Spleen (tissue), 11 donors: Measurements from ENCODE around the gene WFDC5. TPM values are rescaled to one million over a fixed set of nuclear protein-coding genes. Genes with fewer than 3 reads are reported as not detected.
A peak's percentile ranks its signal among the peaks of the same experiment; 100 is the strongest.

ENCODE experiments used
- DNase-seq: peaks from one replicate; pipeline ENCODE4 v3.0.0-alpha.2; 2020
- H3K27ac ChIP-seq, 8 donors: fragments of 200-600 bp; sonication (generic) in 7 of 8; 1 replicate in 4 of 8; 2 replicates in 4 of 8; pipeline versions ENCODE4 v1.5.0 to v1.8.0; 2016 to 2021; ENCODE audit warnings: inconsistent platforms in 4 of 8, mild to moderate bottlenecking in 4 of 8, moderate library complexity in 1 of 8
- H3K27me3 ChIP-seq, 7 donors: fragments of 200-600 bp; sonication (generic) in 6 of 7; replicated peaks in 1 of 7; 1 replicate in 4 of 7; 2 replicates in 3 of 7; pipeline versions ENCODE4 v1.5.0 to v1.8.0; 2016 to 2021; ENCODE audit warnings: inconsistent platforms in 3 of 7, mild to moderate bottlenecking in 1 of 7
- H3K36me3 ChIP-seq, 6 donors: fragments of 200-600 bp; sonication (generic) in 5 of 6; 1 replicate in 4 of 6; 2 replicates in 2 of 6; pipeline versions ENCODE4 v1.5.0 to v1.8.0; 2016 to 2021; ENCODE audit warnings: inconsistent platforms in 2 of 6
- H3K4me1 ChIP-seq, 6 donors: fragments of 200-600 bp; sonication (generic) in 5 of 6; 1 replicate in 3 of 6; 2 replicates in 3 of 6; pipeline versions ENCODE4 v1.5.0 to v1.8.0; 2016 to 2021; ENCODE audit warnings: inconsistent platforms in 3 of 6
- H3K4me3 ChIP-seq, 8 donors: fragments of 200-600 bp; sonication (generic) in 7 of 8; 1 replicate in 4 of 8; 2 replicates in 4 of 8; pipeline versions ENCODE4 v1.5.0 to v1.8.0; 2016 to 2021; ENCODE audit warnings: inconsistent platforms in 4 of 8, mild to moderate bottlenecking in 4 of 8, moderate library complexity in 2 of 8
- H3K9me3 ChIP-seq, 8 donors: fragments of 200-600 bp; sonication (generic) in 7 of 8; 1 replicate in 4 of 8; 2 replicates in 4 of 8; pipeline versions ENCODE4 v1.5.0 to v1.8.0; 2016 to 2021; ENCODE audit warnings: inconsistent platforms in 4 of 8
- POLR2A ChIP-seq, 3 donors: fragments of 450-650 bp; IDR thresholded peaks; one replicate each; pipeline ENCODE4 v1.5.1; 2017; ENCODE audit warnings: antibody characterized with exemption in 3 of 3, mild to moderate bottlenecking in 1 of 3
- POLR2AphosphoS5 ChIP-seq, 3 donors: sonication (generic); formaldehyde crosslinking; IDR thresholded peaks; one replicate each; pipeline ENCODE4 v1.5.1; 2017; ENCODE audit warnings: antibody characterized with exemption in 3 of 3
- WGBS, 5 donors: extraction: QIAGEN DNeasy Blood & Tissue Kit in 3 of 5; methylation state at CpG; one replicate each; pipeline versions ENCODE4 v1.1.5 to v1.1.7; 2013 to 2018; 5-methylcytosine and 5-hydroxymethylcytosine counted together
- intact Hi-C: fragments of 100-400 bp; cut with DNase I; formaldehyde crosslinking; loops from one replicate; pipeline ENCODE4 v1.15.0; 2023; ENCODE audit warnings: low total_unique reads
- polyA plus RNA-seq, 3 donors: library from polyadenylated mRNA; stranded (reverse); fragments of 200-250 nt; gene quantifications; one replicate each; pipeline ENCODE4 v1.2.1, GENCODE V29; 2013
- total RNA-seq, 7 donors: library from RNA; depleted of rRNA in 3 of 7; stranded (reverse); fragments of >200 nt in 3 of 7; fragmentation: NEBNext Ultra II Directional in 4 of 7; extraction: Animal tissue kit (Norgen Biotek cat#: 25700) in 4 of 7; gene quantifications; one replicate each; pipeline versions ENCODE4 v1.1.0 to v1.2.1, GENCODE V29; 2016 to 2021
- TF ChIP-seq, protein P1 (sequence below), 11 experiments: fragments of 200-600 bp in 7 of 11; fragments of 450-650 bp in 4 of 11; sonication (generic) in 4 of 11; IDR thresholded peaks in 8 of 11; conservative IDR thresholded peaks in 3 of 11; 1 replicate in 7 of 11; 2 replicates in 4 of 11; pipeline versions ENCODE4 v1.4.0 to v1.8.0; 2016 to 2021; ENCODE audit warnings: antibody characterized with exemption in 11 of 11, inconsistent platforms in 4 of 11, mild to moderate bottlenecking in 1 of 11
- donor health status: healthy with polysubstance abuse.
- donor health status: DM: no; HTN: no; CAD: no; lungs with moderate emphysema.
- donor health status: DM: no; HTN: no; CAD: no.
- donor health status: Bipolar disorder and iron deficiency.
- donor health status: healthy.
- donor health status: DM: no; HTN: no; CAD: no.
- donor health status: DM: yes; HTN: yes; CAD: no.

Gene WFDC5
- total and polyA plus RNA-seq, 10 donors = not detected

DNA sequence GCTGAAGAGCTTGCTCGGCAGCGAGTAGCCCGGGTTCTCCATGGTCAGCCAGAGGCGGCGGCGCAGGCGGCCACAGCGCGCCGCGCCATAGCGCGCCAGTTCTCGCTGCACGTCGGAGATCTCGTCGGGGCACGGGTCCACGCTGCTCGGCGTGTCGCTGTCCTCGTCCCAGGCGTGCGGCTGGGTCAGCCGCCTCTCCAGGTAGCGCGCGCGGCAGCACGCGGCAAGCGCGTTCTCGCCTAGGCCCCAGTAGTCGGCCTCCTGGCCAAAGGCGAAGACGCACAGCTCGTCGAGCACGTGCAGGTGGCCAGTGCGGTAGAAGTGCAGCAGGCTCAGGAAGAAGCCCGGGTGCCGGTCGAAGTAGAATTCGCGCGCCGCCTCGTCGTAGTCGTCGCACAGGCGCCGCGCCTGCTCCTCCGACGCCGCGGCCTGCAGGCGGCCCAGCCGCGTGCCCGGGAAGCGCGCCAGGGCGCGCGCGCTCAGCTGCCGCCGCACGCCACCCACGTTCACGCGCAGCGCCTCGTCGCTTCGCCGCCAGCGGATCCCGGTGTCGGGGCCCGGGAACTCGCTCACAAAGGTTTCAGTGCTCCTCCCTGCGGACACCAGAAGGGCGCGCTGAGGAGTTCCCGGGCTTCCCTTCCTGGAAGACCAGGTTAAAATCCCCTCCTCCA, 16.7 kb downstream of the WFDC5 start:
- Histone ChIP-seq H3K36me3 (peaks cover 0 to 5% (median 0%) of the 10 kb centered on the region in 6 donors), H3K9me3 (no peaks in the 10 kb centered on the region), H3K27me3 (peaks cover 4 to 72% (median 54%) of the 10 kb centered on the region in 7 donors), H3K4me3 (peak overlapping the region; percentile 4 to 63 (median 32)), H3K27ac (no peak overlapping the region), H3K4me1 (peaks cover 10 to 40% (median 23%) of the 10 kb centered on the region in 6 donors)
- intact Hi-C loops = no loop called here
- TF ChIP-seq, protein P1, sequence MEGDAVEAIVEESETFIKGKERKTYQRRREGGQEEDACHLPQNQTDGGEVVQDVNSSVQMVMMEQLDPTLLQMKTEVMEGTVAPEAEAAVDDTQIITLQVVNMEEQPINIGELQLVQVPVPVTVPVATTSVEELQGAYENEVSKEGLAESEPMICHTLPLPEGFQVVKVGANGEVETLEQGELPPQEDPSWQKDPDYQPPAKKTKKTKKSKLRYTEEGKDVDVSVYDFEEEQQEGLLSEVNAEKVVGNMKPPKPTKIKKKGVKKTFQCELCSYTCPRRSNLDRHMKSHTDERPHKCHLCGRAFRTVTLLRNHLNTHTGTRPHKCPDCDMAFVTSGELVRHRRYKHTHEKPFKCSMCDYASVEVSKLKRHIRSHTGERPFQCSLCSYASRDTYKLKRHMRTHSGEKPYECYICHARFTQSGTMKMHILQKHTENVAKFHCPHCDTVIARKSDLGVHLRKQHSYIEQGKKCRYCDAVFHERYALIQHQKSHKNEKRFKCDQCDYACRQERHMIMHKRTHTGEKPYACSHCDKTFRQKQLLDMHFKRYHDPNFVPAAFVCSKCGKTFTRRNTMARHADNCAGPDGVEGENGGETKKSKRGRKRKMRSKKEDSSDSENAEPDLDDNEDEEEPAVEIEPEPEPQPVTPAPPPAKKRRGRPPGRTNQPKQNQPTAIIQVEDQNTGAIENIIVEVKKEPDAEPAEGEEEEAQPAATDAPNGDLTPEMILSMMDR (IDR thresholded peaks at IDR 0.05 in 8 of 11, conservative IDR thresholded peaks at IDR 0.05 in 3 of 11) = no peak
- no peak for TF ChIP-seq POLR2A (IDR thresholded peaks at IDR 0.05)
- no peak for TF ChIP-seq POLR2AphosphoS5 (IDR thresholded peaks at IDR 0.05)
- no peak for DNase-seq
- WGBS, 5 donors = 6 to 21% (median 11%) methylated on average over 45 to 91 of the region's 91 CpGs

DNA sequence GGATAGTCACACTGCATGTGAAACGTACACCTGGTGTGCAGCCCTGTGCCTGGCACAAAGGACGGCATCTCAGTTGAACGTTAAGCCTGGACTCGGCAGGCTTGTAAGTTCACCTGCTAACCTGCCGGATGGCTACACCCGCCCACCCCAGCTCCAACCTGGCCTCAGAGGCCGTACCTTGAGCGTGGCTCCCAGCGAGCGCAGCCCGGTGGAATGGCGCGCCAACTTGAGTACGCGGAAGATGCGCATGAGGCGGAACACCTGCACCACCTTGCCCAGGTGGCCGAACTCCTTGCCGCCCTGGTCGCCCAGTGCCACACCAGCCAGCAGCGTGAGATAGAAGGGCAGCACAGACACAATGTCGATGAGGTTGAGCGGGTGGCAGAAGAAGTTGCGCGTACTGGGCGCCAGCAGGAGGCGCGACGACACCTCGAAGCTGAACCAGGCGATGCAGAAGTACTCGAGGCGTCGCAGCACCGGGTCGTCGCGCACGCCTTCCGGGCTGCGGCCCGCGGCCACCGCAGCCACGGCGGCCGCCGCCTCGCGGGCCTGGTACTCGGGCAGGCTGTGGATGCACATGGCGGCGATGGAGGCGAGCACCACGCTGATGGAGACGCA, 17.4 kb downstream of the WFDC5 start:
- peaks cover 0 to 6% (median 0%) of the 10 kb centered on the region in 6 donors for H3K36me3 ChIP-seq
- H3K27ac ChIP-seq = no peak overlapping the region
- H3K27me3 ChIP-seq = peaks cover 4 to 65% (median 54%) of the 10 kb centered on the region in 7 donors
- no peaks in the 10 kb centered on the region for H3K9me3 ChIP-seq
- TF ChIP-seq POLR2A (IDR thresholded peaks at IDR 0.05) = no peak
- peak in 2 of 3 donors; percentile 23 to 50 for TF ChIP-seq POLR2AphosphoS5 (IDR thresholded peaks at IDR 0.05)
- TF ChIP-seq, protein P1 (IDR thresholded peaks at IDR 0.05 in 8 of 11, conservative IDR thresholded peaks at IDR 0.05 in 3 of 11) = peak in 8 of 11 experiments; percentile 11 to 49 (median 29)
- intact Hi-C loops = no loop called here
- H3K4me3 ChIP-seq = peak overlapping the region; percentile 4 to 63 (median 32)
- peak; percentile 81 for DNase-seq
- H3K4me1 ChIP-seq = peaks cover 10 to 40% (median 23%) of the 10 kb centered on the region in 6 donors
- WGBS, 5 donors = 30 to 49% (median 31%) methylated on average over 38 to 56 of the region's 56 CpGs

DNA sequence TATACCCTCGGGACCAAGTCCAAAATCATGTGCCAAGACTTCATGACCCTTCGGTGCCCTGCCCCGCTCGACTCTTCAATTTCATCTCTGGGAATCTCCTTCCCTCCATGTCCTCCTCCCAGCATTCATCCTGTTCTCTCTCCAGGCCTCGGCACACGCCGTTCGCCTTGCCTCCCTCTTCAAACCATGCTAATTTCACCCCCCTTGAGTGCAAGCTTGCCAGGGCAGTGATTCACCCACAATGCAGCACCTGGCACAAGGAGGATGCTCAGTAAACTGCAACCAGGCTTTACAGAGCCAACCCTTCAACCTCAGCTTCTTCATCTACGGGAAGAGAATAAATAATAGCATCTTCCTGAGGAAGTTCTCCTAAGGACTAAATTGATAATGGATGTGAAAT, 18.2 kb downstream of the WFDC5 start:
- 81 to 88% (median 81%) methylated on average over 9 of the region's 9 CpGs for WGBS, 5 donors
- TF ChIP-seq POLR2AphosphoS5 (IDR thresholded peaks at IDR 0.05) (peak in 1 of 3 donors; percentile 8), POLR2A (IDR thresholded peaks at IDR 0.05) (no peak)
- TF ChIP-seq, protein P1 (IDR thresholded peaks at IDR 0.05 in 8 of 11, conservative IDR thresholded peaks at IDR 0.05 in 3 of 11) = no peak
- Histone ChIP-seq H3K9me3 (no peaks in the 10 kb centered on the region), H3K27ac (no peak overlapping the region), H3K4me3 (no peak overlapping the region), H3K27me3 (peaks cover 4 to 59% (median 46%) of the 10 kb centered on the region in 7 donors), H3K36me3 (peaks cover 0 to 13% (median 0%) of the 10 kb centered on the region in 6 donors), H3K4me1 (peaks cover 10 to 40% (median 23%) of the 10 kb centered on the region in 6 donors)
- DNase-seq = no peak
- intact Hi-C loops = no loop called here

DNA sequence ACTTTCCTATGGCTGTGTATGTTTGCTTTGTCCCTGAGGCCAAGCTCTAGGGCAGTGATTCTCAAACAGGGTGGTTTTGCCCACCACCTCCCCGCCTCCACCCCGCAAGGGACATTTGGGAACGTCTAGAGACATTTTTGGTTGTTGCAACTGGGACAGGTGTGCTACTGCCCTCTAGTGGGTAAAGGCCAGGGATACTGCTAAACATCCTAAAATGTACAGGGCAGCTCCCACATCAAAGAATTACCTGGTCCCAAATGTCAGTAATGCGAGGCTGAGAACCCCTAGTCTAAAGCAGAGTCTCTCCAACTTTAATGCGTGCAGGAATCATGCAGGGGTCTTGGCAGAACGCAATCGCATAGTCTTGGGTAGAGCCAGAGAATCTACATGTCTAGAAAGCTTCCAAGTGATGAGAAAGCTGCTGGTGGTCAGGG, 19.2 kb downstream of the WFDC5 start:
- no peak for DNase-seq
- Histone ChIP-seq H3K36me3 (peaks cover 0 to 18% (median 0%) of the 10 kb centered on the region in 6 donors), H3K4me1 (peaks cover 10 to 36% (median 20%) of the 10 kb centered on the region in 6 donors), H3K4me3 (no peak overlapping the region), H3K9me3 (no peaks in the 10 kb centered on the region), H3K27ac (no peak overlapping the region), H3K27me3 (peaks cover 4 to 50% (median 39%) of the 10 kb centered on the region in 7 donors)
- no peak for TF ChIP-seq POLR2A (IDR thresholded peaks at IDR 0.05)
- TF ChIP-seq POLR2AphosphoS5 (IDR thresholded peaks at IDR 0.05) = no peak
- TF ChIP-seq, protein P1 (IDR thresholded peaks at IDR 0.05 in 8 of 11, conservative IDR thresholded peaks at IDR 0.05 in 3 of 11) = peak; percentile 28 to 83 (median 69)
- intact Hi-C loops = no loop called here
- 6 to 12% (median 10%) methylated on average over 7 of the region's 7 CpGs for WGBS, 5 donors
